C4-2B (cell line): ENCODE measurements around the gene OBSL1.

Experiments used
- CTCF ChIP-seq: fragments of 450-650 bp; conservative IDR thresholded peaks from 2 replicates; pipeline ENCODE4 v1.5.1; 2017; ENCODE audit warnings: mild to moderate bottlenecking
- ZFX ChIP-seq: fragments of 450-650 bp; IDR thresholded peaks from 2 replicates; pipeline ENCODE4 v1.6.1; 2017

GRCh38 chr2:219573166-219573565, 1.8 kb upstream of the OBSL1 start:
- TF ChIP-seq CTCF (no peak), ZFX (no peak)
